ENCODE measurements around the gene NUDC.

Gene NUDC

GRCh38 chr1:26971590-26971989 lies 50.0 kb downstream of the NUDC start:
- no peak for ATAC-seq
- TF ChIP-seq, protein P1, sequence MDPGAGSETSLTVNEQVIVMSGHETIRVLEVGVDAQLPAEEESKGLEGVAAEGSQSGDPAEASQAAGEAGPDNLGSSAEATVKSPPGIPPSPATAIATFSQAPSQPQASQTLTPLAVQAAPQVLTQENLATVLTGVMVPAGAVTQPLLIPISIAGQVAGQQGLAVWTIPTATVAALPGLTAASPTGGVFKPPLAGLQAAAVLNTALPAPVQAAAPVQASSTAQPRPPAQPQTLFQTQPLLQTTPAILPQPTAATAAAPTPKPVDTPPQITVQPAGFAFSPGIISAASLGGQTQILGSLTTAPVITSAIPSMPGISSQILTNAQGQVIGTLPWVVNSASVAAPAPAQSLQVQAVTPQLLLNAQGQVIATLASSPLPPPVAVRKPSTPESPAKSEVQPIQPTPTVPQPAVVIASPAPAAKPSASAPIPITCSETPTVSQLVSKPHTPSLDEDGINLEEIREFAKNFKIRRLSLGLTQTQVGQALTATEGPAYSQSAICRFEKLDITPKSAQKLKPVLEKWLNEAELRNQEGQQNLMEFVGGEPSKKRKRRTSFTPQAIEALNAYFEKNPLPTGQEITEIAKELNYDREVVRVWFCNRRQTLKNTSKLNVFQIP (CRISPR knock-in tag; IDR thresholded peaks at IDR 0.05; ENCODE audit: borderline replicate concordance, low read depth): no peak
- TF ChIP-seq ZFP30 (CRISPR knock-in tag; IDR thresholded peaks at IDR 0.05): no peak
- TF ChIP-seq ZNF8 (CRISPR knock-in tag; IDR thresholded peaks at IDR 0.05): no peak
- no peak for TF ChIP-seq RARB (CRISPR knock-in tag; IDR thresholded peaks at IDR 0.05)
- TF ChIP-seq BACH2 (CRISPR knock-in tag; IDR thresholded peaks at IDR 0.05; ENCODE audit: borderline replicate concordance): no peak
- no peak for TF ChIP-seq PATZ1 (CRISPR knock-in tag; IDR thresholded peaks at IDR 0.05; ENCODE audit: borderline replicate concordance)
- TF ChIP-seq SNAI2 (CRISPR knock-in tag; IDR thresholded peaks at IDR 0.05): no peak
- no peak for TF ChIP-seq ZC3H10 (CRISPR knock-in tag; IDR thresholded peaks at IDR 0.05)
- TF ChIP-seq ZNF70 (CRISPR knock-in tag; IDR thresholded peaks at IDR 0.05): no peak
- TF ChIP-seq ZFP3 (CRISPR knock-in tag; IDR thresholded peaks at IDR 0.05): no peak
- TF ChIP-seq ISL1 (CRISPR knock-in tag; IDR thresholded peaks at IDR 0.05): no peak

GRCh38 chr1:26972390-26972789 lies 50.8 kb downstream of the NUDC start:
- peak; percentile 37; the same call in 1 of the 3 replicates for ATAC-seq
- TF ChIP-seq ESRRG (CRISPR knock-in tag; IDR thresholded peaks at IDR 0.05): no peak
- TF ChIP-seq PATZ1 (CRISPR knock-in tag; IDR thresholded peaks at IDR 0.05; ENCODE audit: borderline replicate concordance): no peak
- TF ChIP-seq CREB5 (CRISPR knock-in tag; IDR thresholded peaks at IDR 0.05; ENCODE audit: low read depth): no peak
- no peak for TF ChIP-seq CSDC2 (CRISPR knock-in tag; IDR thresholded peaks at IDR 0.05)
- TF ChIP-seq ZNF8 (CRISPR knock-in tag; IDR thresholded peaks at IDR 0.05): no peak
- no peak for TF ChIP-seq BACH2 (CRISPR knock-in tag; IDR thresholded peaks at IDR 0.05; ENCODE audit: borderline replicate concordance)

DNA sequence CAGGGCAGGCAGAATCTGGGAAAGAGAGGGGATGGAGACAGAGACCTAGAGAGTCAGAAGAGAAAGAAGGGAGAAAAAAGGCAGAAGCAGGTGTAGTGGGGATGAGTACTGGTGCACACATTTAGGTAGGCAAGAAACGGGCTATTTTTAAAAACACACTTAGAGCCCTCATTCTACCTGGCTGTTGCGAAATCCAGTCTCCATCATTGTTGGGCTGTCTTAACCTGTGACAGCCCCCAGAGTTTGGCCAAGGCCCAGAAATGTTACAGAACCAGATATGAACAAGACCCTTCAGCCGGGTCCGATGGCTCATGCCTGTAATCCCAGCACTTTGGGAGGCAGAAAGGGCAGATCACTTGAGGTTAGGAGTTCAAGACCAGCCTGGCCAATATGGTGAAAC lies 51.3 kb downstream of the NUDC start:
- no peak for ATAC-seq
- TF ChIP-seq RARB (CRISPR knock-in tag; IDR thresholded peaks at IDR 0.05): no peak

DNA sequence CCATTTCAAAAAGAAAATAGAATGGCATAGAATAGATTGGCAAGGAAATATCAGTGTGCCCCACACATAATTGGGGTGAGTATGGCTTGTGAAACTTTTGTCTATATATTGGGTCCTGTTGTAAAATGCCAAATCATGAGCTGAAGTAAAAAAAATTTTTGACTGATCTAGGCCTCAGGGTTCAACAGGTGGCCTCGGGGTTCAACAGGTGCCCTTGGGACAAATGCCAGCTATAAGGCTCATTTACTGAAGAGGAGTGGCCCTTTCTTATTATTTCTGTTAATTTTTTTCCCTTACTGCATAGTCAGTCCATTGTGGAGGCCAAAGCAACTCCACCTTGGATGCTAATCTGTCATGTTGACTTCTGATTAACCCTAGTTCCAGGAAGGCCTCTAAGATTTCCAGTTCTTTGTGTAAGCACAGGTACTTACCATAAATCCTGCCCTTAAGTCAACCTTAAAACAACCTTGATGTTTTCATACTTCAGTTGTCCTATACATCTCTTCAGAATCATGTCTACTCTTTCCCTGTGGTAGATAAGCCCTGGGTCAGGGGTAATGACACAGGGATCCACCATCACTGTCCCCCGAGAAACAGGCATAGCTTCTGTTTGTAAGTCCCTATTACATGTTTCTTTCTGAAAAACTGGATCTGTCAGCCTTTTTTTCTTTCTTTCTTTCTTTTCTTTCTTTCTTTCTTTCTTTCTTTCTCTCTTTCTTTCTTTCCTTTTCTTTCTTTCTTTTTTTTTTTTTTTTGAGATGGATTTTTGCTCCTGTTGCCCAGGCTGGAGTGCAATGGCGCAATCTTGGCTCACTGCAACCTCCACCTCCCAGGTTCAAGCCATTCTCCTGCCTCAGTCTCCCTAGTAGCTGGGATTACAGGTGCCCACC lies 55.3 kb downstream of the NUDC start:
- TF ChIP-seq ARNTL (CRISPR knock-in tag; IDR thresholded peaks at IDR 0.05; ENCODE audit: borderline replicate concordance, low read depth) (no peak), ISL1 (CRISPR knock-in tag; IDR thresholded peaks at IDR 0.05) (no peak), TOX (CRISPR knock-in tag; IDR thresholded peaks at IDR 0.05; ENCODE audit: borderline replicate concordance) (no peak), ZNF70 (CRISPR knock-in tag; IDR thresholded peaks at IDR 0.05) (no peak), RARB (CRISPR knock-in tag; IDR thresholded peaks at IDR 0.05) (no peak), TCF4 (CRISPR knock-in tag; IDR thresholded peaks at IDR 0.05; ENCODE audit: borderline replicate concordance) (no peak), CREB5 (CRISPR knock-in tag; IDR thresholded peaks at IDR 0.05; ENCODE audit: low read depth) (no peak), ZFP3 (CRISPR knock-in tag; IDR thresholded peaks at IDR 0.05) (no peak), ESRRG (CRISPR knock-in tag; IDR thresholded peaks at IDR 0.05) (no peak), ZNF565 (CRISPR knock-in tag; conservative IDR thresholded peaks at IDR 0.05; ENCODE audit: low read depth) (no peak), OSR1 (CRISPR knock-in tag; IDR thresholded peaks at IDR 0.05) (no peak)
- TF ChIP-seq, protein P1 (CRISPR knock-in tag; IDR thresholded peaks at IDR 0.05; ENCODE audit: borderline replicate concordance, low read depth): no peak
- TF ChIP-seq, protein P2, sequence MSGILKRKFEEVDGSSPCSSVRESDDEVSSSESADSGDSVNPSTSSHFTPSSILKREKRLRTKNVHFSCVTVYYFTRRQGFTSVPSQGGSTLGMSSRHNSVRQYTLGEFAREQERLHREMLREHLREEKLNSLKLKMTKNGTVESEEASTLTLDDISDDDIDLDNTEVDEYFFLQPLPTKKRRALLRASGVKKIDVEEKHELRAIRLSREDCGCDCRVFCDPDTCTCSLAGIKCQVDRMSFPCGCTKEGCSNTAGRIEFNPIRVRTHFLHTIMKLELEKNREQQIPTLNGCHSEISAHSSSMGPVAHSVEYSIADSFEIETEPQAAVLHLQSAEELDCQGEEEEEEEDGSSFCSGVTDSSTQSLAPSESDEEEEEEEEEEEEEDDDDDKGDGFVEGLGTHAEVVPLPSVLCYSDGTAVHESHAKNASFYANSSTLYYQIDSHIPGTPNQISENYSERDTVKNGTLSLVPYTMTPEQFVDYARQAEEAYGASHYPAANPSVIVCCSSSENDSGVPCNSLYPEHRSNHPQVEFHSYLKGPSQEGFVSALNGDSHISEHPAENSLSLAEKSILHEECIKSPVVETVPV (CRISPR knock-in tag; IDR thresholded peaks at IDR 0.05): no peak
- ATAC-seq: no peak

Data from SK-N-SH treated with all-trans-retinoic acid at 6 μM for 48 hours (cell line).